Non-pigmented ciliary epithelial cell (primary cell): Measurements from ENCODE around the gene GGA1.
"Not testable (repeated sequence)": the region's sequence is repeated elsewhere in the genome, so short reads cannot be mapped to it uniquely, and the experiment has no call there.

Experiments used
- DNase-seq: peaks from one replicate; pipeline ENCODE4 v3.0.0-alpha.2; 2010; ENCODE audit warnings: low read depth

GGA1 gene

DNA sequence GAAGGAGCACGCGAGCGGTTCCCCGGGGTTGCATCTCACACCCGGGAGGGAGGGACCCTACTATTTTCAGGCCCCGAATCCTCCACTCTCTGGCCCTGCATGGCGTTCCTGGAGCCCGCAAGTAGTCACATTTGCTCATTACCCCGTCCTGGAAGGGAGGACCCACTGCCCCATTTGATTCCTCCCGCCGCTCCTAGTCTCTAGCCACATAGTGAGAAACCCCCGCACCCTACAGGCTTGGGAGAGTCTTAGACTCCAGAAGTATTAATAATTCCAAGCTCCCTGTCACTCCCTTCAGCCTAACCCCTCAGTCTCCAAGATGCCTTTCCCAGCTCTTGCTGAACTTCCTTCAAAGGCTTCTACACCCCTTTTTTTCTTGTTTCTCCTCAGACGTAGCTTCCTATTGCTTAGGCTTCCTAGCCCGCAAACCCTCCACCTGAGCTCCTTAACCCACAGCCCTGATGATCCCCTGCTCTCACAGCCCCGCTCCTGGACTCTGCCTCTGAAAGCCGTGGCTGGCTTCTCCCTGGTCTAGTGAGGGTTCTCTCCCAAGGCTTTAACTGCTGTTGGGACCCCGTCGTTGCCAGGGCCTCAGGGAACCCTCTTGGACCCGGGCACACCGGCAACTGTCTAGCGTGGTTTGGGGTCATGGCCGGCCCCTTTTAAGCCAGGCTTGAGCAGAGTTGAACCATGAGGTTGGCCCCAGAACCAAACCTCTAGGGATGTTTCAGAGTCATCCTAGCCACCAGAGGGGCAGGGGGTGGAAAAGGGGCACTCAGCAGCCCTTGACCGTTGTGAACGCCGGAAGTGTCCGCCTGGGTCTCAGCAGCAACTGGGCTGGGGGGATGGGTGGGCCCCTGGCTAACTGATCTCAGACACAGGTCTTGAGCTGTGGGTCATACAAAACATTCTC is 862 bp downstream of the GGA1 start:
- DNase-seq, result no peak

DNA sequence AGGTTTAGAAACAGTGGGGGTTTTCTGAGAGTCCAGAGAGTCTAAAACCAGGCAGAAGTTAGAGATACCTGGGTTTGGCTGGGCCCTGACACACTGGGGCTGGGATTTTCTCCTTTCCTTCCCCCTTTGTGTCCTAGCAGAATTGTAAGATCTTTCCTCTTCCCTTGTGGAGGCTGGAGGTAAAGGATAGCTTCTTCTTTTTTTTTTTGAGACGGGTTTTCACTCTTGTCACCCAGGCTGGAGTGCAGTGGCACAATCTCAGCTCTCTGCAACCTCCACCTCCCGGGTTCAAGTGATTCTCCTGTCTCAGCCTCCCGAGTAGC is 1.5 kb downstream of the GGA1 start:
- DNase-seq, result not testable (repeated sequence)

DNA sequence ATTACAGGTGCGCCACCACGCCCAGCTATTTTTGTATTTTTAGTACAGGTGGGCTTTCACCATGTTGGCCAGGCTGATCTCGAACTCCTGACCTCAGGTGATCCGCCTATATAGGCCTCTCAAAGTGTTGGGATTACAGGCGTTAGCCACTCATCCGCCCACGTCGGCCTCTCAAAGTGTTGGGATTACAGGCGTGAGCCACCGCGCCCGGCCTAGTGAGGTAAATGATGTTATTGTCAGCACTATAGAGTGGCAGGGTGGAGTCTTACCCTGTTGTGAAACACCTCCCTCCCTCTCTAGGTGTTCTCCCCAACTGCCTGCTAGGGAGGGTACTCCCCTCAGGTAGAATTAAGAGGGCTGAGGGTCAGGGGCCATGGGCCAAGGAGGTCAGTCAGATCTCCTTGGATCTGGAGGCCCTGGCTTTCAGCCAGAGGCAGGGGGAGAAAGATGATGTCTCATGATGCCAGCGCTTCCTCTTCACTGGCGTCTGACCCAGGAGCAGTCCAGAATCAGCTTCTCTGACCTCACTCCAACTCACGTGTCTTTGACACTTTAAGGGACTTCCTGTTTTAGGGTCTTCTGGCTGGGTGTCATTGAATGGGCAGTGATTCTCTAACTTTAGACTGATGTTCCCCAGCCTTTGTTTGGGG is 2.0 kb downstream of the GGA1 start:
- DNase-seq, result no peak

DNA sequence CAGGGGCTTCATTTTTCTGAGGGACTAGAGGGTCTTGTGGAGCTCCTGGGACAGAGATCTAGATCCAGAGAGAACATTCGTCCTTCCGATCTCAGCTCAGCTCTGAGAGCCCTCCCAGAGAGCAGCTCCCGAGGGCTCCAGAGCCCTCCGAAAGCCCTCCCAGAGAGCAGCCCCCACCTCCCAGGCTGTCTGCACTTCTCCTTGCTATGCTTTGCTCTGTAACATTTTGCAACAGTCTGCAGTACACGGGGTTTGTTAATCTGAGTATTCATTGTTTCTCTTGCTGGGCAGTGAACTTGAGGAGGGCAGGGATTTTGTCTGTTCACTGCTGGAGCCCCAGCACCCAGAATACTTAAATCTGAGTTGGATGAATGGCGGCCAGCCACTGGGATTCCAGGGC is 2.6 kb downstream of the GGA1 start:
- DNase-seq, result no peak

DNA sequence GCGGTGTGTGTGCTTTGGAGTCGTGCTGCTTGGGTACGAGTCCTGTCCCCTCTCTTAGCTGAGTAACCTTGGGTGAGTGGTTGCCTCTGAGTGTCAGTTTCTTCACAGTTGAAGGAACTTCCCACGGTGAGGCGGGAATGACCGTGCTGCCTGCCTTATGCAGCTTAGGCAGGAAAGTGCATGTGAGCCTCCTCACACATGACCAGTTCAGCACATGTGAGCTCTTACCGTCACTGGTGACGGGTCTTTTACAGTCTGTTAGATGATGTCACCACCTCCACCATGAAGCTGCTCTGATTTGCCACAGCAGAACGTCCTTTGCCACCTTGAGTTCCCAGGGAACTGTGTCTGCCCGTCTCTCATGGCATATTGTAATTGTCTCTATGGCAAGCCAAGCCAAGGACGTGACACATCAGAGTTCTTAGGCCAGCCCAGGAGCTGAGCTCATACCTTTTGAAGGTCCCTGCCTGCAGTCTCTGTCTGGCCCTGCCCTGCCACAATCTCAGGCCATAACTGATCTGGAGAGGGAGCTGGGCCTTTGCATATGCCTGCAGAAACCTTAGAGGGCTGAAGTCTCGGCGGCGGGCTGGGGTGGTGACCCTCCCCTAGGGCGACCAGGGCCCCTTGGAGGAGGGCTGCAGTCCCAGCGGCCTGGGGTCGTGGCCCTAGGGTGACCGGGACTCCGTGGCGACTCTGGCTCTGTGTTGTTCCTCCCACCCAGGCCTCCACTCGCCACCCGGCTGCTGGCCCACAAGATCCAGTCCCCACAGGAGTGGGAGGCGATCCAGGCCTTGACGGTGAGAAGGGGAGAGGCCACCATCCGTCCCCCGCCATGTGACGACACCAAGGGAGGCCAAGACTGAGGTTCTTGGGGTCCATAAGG is 7.8 kb downstream of the GGA1 start:
- no peak for DNase-seq

DNA sequence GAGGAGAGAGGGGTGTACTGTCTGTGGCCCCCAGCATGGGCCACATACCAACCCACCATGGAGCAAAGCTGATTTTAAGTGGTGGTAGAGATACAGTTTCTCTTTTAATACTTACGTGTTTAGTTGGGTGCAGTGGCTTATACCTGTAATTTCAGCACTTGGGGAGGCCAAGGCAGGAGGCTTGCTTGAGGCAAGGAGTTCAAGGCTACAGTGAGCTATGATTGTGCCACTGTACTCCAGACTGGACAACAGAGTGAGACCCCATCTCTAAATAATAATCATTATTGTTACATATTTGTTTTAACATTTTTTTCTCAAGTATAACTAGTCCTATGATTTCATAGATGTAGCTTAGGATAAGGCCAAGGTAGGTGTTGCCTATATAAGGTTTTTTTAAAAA is 8.8 kb downstream of the GGA1 start:
- no peak for DNase-seq

DNA sequence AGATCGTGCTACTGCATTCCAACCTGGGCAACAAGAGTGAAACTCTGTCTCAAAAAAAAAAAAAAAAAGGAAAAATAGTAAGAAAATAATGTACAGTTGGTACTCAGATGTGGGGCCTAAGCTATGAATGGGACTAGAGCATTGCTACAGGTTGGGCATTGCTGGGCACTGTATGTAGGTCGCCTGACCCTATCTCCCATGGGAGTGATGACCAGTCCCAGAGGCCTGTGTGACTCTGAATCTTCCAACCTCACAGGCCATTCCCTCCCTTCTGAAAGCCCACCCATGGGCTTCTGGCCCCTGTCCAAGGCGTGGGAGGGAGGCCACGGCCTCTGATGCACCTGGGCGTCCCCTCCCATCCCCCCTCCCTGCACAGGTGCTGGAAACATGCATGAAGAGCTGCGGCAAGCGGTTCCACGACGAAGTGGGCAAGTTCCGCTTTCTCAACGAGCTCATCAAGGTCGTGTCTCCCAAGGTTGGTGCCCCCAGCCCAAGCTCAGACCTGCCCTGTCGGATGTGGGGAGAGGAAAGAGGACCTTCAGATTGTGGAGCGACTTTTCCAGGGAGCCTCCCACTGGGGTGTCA is 9.5 kb downstream of the GGA1 start:
- no peak for DNase-seq

DNA sequence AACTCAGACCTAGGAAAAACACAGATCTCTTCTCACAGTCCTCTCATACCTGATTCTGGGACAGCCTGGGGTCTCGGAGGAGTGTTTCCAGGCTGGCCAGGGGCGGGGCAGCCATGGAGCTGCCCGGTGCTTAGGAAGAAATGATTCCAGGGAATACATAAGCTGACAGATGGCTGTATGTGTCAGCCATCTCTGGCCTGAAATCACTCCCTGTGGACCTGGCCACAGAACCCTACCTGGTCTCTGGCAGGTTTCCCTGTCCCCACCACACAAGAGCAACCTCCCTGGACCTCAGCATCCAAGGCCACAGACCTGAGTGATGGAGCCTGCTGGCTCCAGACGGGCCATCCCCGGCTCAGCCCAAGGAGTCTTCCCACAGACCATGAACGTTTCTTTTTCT is 10.0 kb downstream of the GGA1 start:
- no peak for DNase-seq

DNA sequence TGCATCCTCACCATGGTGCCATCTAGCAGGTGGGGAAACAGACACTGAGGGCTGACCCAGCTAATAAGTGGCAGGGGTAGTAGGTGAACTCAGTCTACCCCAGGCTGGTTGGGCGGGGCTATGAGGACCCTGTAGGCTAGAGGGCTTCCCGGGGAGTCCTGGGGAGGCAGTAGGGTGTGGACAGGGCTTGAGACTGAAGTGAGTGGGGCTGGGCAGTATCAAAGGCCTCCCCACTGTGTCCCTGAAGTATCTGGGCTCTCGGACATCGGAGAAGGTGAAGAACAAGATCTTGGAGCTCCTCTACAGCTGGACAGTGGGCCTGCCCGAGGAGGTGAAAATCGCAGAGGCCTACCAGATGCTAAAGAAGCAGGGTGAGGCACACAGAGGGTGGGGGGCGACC is 11.4 kb downstream of the GGA1 start:
- no peak for DNase-seq

DNA sequence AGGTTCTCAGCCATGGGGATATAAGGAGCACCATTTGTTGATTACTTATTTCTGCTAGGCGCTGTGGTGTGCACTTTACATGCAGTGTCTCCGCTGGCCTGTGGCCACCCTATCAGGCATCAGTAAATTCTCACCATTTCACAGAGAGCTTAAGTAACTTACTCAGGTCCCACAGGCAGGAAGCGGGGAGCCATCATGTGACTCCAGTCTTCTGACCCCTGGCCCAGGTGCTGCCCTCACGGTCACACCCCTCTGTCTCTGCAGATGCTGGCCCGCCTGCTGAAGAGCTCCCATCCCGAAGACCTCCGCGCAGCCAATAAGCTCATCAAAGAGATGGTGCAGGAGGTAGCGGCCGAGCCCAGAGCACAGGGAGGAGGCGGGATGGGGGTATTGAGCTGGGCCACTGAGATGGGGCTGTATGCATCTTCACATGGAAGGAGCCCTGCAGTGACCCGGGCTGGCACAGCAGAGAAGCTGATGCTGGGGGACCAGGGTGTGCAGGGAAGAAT is 12.8 kb downstream of the GGA1 start:
- DNase-seq, result no peak

DNA sequence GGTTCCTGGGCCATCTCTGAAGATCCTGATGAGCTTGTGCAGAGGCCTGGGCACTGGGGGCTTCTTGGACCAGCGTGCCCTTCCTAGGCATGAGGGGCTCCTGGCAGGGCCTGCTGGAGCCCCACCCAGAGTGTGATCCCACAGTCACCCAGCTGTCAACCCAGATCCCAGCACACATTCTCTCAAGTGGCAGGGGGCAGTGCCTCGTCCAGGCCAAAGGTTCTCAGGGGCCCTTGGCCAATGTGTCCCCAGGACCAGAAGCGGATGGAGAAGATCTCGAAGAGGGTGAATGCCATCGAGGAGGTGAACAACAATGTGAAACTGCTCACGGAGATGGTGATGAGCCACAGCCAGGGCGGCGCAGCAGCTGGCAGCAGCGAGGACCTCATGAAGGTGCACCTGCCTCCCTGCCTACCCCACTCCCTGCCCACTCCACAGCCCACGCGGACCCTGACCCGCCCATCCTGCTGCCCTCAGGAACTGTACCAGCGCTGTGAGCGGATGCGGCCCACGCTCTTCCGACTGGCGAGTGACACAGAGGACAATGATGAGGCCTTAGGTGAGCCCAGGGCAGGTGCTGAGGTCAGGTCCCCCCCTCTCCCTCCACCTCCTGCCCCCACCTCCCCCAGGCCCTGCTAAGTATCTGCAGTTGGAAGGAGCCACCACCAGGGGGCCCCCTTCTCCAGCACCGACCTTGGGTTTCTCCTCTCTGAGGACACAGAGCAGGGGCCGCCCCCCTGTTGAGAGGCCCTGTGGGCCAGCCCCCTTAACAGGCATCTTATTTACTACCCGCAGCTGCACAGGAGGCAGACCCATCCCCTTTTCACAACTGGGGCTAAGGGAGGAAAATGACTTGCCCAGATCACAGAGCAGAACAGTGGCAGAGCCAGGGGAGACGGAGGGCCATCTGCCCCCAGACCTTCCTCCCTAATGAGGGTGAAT is 14.7 kb downstream of the GGA1 start:
- no peak for DNase-seq

DNA sequence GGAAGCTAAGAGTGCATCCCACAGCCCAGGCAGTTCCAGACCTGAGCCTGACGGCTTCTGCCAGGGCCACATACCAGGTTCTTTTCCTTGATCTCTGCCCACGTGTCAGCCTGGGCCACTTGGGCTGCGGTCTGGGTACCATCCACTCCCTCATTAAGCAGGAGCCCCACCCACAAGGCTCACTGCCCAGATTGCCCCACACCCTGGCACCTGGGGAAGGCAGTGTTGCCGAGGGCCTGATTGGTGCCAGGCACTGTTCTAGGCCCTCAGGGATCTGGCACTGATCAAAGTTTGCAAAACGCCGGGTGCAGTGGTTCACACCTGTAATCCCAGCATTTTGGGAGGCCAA is 15.4 kb downstream of the GGA1 start:
- no peak for DNase-seq

DNA sequence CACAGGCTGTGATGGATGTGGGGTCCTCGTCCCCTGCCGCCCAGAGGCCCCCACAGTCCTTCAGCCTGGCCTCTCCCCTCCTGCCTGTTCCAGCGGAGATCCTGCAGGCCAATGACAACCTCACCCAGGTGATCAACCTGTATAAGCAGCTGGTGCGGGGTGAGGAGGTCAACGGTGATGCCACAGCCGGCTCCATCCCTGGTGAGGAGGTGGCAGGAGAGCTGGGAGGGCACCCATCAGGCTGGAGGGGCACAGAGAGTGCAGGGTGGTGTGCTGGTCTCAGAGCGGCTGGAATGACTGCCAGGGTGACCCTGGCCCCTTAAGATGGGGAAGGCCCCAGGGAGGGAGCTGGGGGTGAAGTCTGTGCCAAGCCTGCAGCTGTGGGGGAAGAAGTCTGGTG is 16.2 kb downstream of the GGA1 start:
- DNase-seq, result no peak

DNA sequence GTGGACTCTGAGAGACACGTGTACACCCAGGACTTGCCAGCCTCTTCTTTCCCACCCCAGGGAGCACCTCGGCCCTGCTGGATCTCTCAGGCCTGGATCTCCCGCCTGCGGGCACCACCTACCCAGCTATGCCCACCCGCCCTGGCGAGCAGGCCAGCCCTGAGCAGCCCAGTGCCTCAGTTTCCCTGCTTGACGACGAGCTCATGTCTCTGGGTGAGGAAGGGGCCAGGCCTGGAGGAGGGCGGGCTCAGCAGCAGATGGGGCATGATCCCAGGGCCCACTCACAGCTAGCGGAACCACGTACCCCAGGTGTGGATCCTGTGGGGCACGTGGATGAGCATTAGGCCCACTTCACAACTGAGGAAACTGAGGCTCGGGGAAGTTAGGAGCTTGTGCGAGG is 17.1 kb downstream of the GGA1 start:
- DNase-seq, result no peak

DNA sequence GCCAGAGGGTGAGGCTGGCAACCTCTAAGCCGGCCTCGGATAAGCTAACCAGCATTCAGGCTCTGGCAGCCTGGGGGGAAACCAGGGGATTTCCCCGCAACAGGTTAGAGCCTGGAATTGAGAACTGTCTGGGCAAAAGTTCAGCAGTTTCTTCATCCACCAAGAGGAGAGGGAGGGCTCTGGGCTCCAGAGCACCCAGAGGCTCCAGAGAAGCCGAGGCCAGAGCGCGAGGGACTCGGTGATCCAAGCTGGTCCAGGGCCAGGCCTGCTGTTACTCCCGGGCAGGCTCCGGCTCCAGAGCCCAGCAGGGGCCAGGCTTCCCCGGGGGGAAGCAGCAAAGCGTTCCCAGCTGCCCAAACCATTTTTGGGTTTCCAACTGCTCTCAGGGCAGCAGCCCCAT is 17.5 kb downstream of the GGA1 start:
- DNase-seq, result no peak

DNA sequence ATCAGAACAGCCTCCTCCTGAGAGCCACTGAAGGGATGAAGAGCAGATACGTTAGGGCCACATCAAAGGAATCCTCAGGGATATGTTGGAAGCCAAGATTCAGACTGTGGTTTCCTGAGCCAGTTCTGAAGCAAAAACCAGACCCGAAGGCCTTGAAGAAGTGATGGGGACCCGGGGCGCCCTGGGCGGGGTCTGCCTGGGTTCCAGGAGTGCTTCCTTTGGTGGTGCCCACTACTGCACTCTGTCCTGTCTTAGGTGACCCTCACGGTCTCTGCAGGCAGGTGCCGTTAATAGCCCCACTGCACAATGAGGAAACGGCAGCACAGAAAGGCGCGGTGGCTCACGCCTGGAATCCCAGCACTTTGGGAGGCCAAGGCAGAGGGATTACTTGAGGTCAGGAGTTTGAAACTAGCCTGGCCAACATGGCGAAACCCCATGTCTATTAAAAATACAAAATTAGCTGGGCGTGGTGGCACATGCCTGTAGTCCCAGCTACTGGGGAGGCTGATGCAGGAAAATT is 18.0 kb downstream of the GGA1 start:
- DNase-seq, result no peak

DNA sequence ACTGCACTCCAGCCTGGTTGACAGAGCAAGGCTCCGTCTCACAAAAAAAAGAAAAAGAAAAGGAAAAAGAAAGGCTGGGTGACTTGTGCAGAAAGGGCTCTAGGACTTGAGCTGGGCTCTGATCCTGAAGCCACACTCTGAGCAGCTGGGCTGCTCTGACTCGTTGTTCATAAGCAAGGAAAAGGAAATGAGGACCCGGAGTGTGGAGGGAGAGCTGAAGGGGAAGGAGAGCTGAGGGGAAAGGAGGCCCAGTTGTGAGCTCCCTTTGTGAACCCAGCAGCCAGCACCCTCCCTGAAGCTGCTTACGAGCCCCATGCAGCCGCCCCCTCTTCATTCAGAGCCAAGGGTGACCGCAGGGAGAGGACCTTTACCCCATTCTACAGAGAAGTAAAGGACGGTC is 18.5 kb downstream of the GGA1 start:
- DNase-seq, result no peak

DNA sequence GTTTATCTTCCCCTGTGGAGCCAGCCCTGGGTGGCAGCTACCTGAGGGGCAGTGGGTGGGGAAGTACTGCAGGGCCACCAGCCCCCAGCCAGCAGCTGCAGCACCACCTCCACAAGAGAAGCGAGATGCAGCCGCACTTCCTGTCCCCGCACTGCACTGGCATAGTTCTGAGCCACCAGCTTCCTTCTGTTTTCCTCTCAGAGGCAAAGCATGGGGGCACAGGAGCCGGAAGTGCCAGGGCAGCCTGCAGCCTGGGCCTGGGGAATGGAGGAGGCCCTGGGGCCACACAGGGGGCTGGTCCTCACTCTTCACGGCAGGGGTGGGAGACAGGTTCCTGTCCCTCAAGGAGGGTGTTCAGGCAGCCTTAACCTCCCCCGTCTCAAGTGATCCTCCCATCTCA is 18.9 kb downstream of the GGA1 start:
- DNase-seq, result no peak

DNA sequence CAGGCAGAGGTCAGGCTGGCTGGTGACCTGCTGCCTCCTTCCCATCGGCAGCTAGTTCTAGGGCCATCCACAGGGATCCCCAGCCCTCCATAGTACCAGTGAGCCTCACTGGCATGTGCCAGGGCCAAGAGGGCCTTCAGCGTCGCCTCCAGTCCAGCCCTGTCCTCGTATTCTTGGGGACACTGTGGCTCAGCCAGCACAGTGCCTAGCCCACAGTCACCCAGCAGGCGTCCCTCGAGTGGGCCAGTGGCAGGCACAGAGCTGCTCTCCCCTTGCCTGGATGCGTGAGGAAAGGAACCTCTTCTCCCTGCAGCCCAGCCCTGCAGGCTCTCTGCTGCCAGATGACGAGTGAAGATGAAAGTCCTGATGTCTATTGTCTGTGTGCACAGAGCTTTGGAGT is 20.2 kb downstream of the GGA1 start:
- no peak for DNase-seq

DNA sequence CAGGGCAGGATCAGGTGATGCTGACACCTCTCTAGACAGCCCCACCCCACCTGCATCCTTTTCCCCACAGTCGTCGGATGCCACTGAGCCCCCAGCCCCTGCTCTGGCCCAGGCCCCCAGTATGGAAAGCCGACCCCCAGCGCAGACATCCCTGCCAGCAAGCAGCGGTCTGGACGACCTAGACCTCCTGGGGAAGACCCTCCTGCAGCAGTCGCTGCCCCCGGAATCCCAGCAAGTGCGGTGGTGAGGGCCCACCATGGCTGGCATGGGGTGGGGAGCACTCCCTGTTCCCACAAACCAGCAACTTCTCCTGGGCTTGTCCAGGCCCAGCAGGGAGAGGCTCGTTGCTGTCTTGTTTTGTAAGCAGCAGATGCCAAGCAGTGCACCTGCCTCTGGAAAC is 21.3 kb downstream of the GGA1 start:
- DNase-seq, result no peak

DNA sequence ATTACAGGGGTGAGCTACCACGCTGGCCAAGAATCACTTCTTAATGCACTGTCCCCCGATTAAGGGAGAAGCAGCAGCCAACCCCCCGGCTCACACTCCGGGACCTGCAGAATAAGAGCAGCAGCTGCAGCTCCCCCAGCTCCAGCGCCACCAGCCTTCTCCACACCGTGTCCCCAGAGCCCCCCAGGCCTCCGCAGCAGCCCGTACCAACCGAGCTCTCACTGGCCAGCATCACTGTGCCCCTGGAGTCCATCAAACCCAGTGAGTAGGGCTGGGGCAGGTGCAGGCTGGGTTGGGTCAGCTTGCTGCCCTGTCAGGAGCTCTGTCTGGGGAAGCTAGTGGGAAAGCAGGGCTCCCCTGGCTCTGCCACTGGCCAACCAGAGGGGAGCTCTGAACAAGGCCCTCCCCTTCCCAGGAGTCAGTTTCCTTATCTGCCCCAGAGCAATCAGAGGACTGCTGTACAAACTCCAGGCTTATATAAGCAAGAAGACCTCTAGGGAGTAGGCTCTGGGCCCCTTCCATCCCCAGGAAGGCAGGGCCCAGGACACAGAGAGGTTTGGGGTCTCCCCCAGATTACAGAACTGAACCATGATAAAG is 22.3 kb downstream of the GGA1 start:
- no peak for DNase-seq
